Type B pancreatic cell (in vitro differentiated cells): ENCODE data around the gene MPI. TPM values are rescaled to one million over a fixed set of nuclear protein-coding genes. Genes with fewer than 3 reads are reported as not detected.
A peak's percentile ranks its signal among the peaks of the same experiment; 100 is the strongest.
"Not testable (repeated sequence)": the region's sequence is repeated elsewhere in the genome, so short reads cannot be mapped to it uniquely, and the experiment has no call there.

Experiments
- DNase-seq: peaks from one replicate; pipeline ENCODE4 v3.0.0; 2021; ENCODE audit warnings: mixed read lengths; ENCODE audit not compliant: unreplicated experiment; ENCODE audit errors: extremely low spot score
- H3K27ac Mint-ChIP-seq: 2 replicates; pipeline ENCODE4 v1.8.0; 2021; ENCODE audit warnings: mild to moderate bottlenecking, mixed read lengths
- H3K27me3 Mint-ChIP-seq: 2 replicates; pipeline ENCODE4 v1.8.0; 2021; ENCODE audit warnings: mixed read lengths
- H3K36me3 Mint-ChIP-seq: 2 replicates; pipeline ENCODE4 v1.8.0; 2021; ENCODE audit warnings: mixed read lengths
- H3K4me1 Mint-ChIP-seq: one replicate; pipeline ENCODE4 v1.8.0; 2021; ENCODE audit warnings: mixed read lengths; ENCODE audit not compliant: unreplicated experiment
- H3K4me3 Mint-ChIP-seq: 2 replicates; pipeline ENCODE4 v1.8.0; 2021; ENCODE audit warnings: mild to moderate bottlenecking, mixed read lengths
- H3K9me3 Mint-ChIP-seq: 2 replicates; pipeline ENCODE4 v1.8.0; 2021; ENCODE audit warnings: mixed read lengths
- CTCF ChIP-seq: fragments of 200-600 bp; sonication (generic); conservative IDR thresholded peaks from 2 replicates; pipeline ENCODE4 v1.5.0; 2021; ENCODE audit warnings: antibody characterized with exemption, mild to moderate bottlenecking
- total RNA-seq: library from RNA; stranded (reverse); gene quantifications from 2 replicates; pipeline ENCODE4 v1.2.1, GENCODE V29; 2021; ENCODE audit warnings: low replicate concordance

MPI gene
- total RNA-seq, 1 donor from 2014 or later = 50.3 TPM

- no peak for TF ChIP-seq CTCF
- no peak overlapping the region for H3K4me3 Mint-ChIP-seq
- H3K4me1 Mint-ChIP-seq = peaks cover 9% of the 10 kb centered on the region
- no peaks in the 10 kb centered on the region for H3K27me3 Mint-ChIP-seq
- no peak overlapping the region for H3K27ac Mint-ChIP-seq
- DNase-seq = no peak
- H3K36me3 Mint-ChIP-seq = peaks cover 10% of the 10 kb centered on the region
- no peaks in the 10 kb centered on the region for H3K9me3 Mint-ChIP-seq
Measured at GRCh38 chr15:74928771-74929198, 38.9 kb downstream of the MPI start.

- Mint-ChIP-seq H3K27me3 (no peaks in the 10 kb centered on the region), H3K27ac (peak overlapping the region; percentile 52), H3K4me1 (peaks cover 10% of the 10 kb centered on the region), H3K36me3 (peaks cover 13% of the 10 kb centered on the region), H3K4me3 (peak overlapping the region; percentile 61), H3K9me3 (no peaks in the 10 kb centered on the region)
- TF ChIP-seq CTCF = no peak
- DNase-seq = no peak
Measured at GRCh38 chr15:74933573-74933972, 43.7 kb downstream of the MPI start.

- peak overlapping the region; percentile 74 for H3K27ac Mint-ChIP-seq
- peak overlapping the region; percentile 81 for H3K4me3 Mint-ChIP-seq
- H3K9me3 Mint-ChIP-seq, H3K27me3 Mint-ChIP-seq, H3K36me3 Mint-ChIP-seq, DNase-seq: not testable (repeated sequence)
- H3K4me1 Mint-ChIP-seq = peaks cover 10% of the 10 kb centered on the region
Measured at GRCh38 chr15:74935193-74935592, 45.4 kb downstream of the MPI start.

GRCh38 chr15:74937272-74937589 lies 47.4 kb downstream of the MPI start:
- DNase-seq = no peak
- peak overlapping the region; percentile 90 for H3K27ac Mint-ChIP-seq
- H3K4me3 Mint-ChIP-seq = peak overlapping the region; percentile 97
- no peaks in the 10 kb centered on the region for H3K27me3 Mint-ChIP-seq
- peaks cover 7% of the 10 kb centered on the region for H3K36me3 Mint-ChIP-seq
- H3K4me1 Mint-ChIP-seq = peaks cover 10% of the 10 kb centered on the region
- no peak for TF ChIP-seq CTCF
- no peaks in the 10 kb centered on the region for H3K9me3 Mint-ChIP-seq

GRCh38 chr15:74937590-74938371 lies 47.9 kb downstream of the MPI start, which contains the start of gene COX5A:
Gene COX5A (minus strand): TSS chr15:74938073. CDS start chr15:74938014, 59 bp downstream.
- Mint-ChIP-seq H3K36me3 (peaks cover 7% of the 10 kb centered on the region), H3K4me1 (peaks cover 6% of the 10 kb centered on the region), H3K27me3 (no peaks in the 10 kb centered on the region), H3K9me3 (no peaks in the 10 kb centered on the region), H3K27ac (peak within 1 kb of the TSS; percentile 90), H3K4me3 (peak within 1 kb of the TSS; percentile 97)
- peak; percentile 93 for DNase-seq
- peak; percentile 33 for TF ChIP-seq CTCF

- peak overlapping the region; percentile 2 for H3K4me3 Mint-ChIP-seq
- H3K4me1 Mint-ChIP-seq = peaks cover 12% of the 10 kb centered on the region
- H3K27ac Mint-ChIP-seq = peak overlapping the region; percentile 23
- H3K9me3 Mint-ChIP-seq = no peaks in the 10 kb centered on the region
- TF ChIP-seq CTCF = peak; percentile 96
- no peaks in the 10 kb centered on the region for H3K36me3 Mint-ChIP-seq
- peak; percentile 82 for DNase-seq
- H3K27me3 Mint-ChIP-seq = peaks cover 9% of the 10 kb centered on the region
Measured at GRCh38 chr15:74950078-74950908, 60.5 kb downstream of the MPI start.
